ENCODE measurements around the gene PAQR3. TPM values are rescaled to one million over a fixed set of nuclear protein-coding genes. Genes with fewer than 3 reads are reported as not detected.

The PAQR3 gene
- total and polyA plus RNA-seq, 2 of the 8 experiments (the other 6 are each of a cell fraction or from before 2014, with no cell fraction given) = 28.9 to 35.2 TPM

- Histone ChIP-seq H3K79me1 (ENCODE audit: low read depth, low read length) (no peaks in the 10 kb centered on the region), H2BK20ac (ENCODE audit: low read length) (no peak overlapping the region), H3K4me1 (replicated peaks in 1 of 4; ENCODE audit: control insufficient read depth in 3 of 4, insufficient read depth in 4 of 4, low read length in 3 of 4) (no peaks in the 10 kb centered on the region), H2BK12ac (ENCODE audit: low read depth, low read length) (no peak overlapping the region), H3K9me3 (ENCODE audit: insufficient read depth in 2 of 2, low read depth in 1 of 2, low read length in 1 of 2) (no peaks in the 10 kb centered on the region), H3K4me3 (ENCODE audit: extremely low read depth in 1 of 4, insufficient read depth in 2 of 4, low read depth in 3 of 4, low read length in 4 of 4) (no peak overlapping the region), H3K4me2 (ENCODE audit: insufficient read depth in 1 of 2, low read depth in 2 of 2, low read length in 2 of 2) (no peak overlapping the region), H3K14ac (ENCODE audit: insufficient read length) (no peak overlapping the region), H2BK15ac (ENCODE audit: low read length) (no peak overlapping the region), H3K9ac (replicated peaks in 1 of 4; ENCODE audit: extremely low read depth in 1 of 4, low read depth in 3 of 4, low read length in 3 of 4) (no peak overlapping the region), H2BK5ac (ENCODE audit: low read depth, low read length) (no peak overlapping the region), H3K36me3 (ENCODE audit: control insufficient read depth in 2 of 4, insufficient read depth in 4 of 4, low read length in 3 of 4) (peaks cover 5 to 30% (median 8%) of the 10 kb centered on the region in 4 experiments; a peak in 7 of 8 replicates), H4K91ac (replicated peaks; ENCODE audit: insufficient read length, low read length) (no peak overlapping the region), H4K20me1 (replicated peaks in 1 of 2; ENCODE audit: control insufficient read depth in 1 of 2, insufficient read depth in 2 of 2, low read length in 2 of 2) (no peaks in the 10 kb centered on the region), H3K23ac (ENCODE audit: insufficient read length) (no peak overlapping the region), H3K23me2 (ENCODE audit: low read depth, low read length) (no peaks in the 10 kb centered on the region), H2AFZ (ENCODE audit: low read length) (no peak overlapping the region), H4K8ac (ENCODE audit: extremely low read depth, insufficient read depth, low read length) (no peak overlapping the region), H3K18ac (ENCODE audit: extremely low read depth, low read length) (no peak overlapping the region), H3K27me3 (replicated peaks in 1 of 4; ENCODE audit: control insufficient read depth in 3 of 4, extremely low read depth in 1 of 4, insufficient read depth in 3 of 4, low read length in 3 of 4) (no peaks in the 10 kb centered on the region), H3K27ac (ENCODE audit: low read depth, low read length) (no peak overlapping the region), H4K5ac (ENCODE audit: insufficient read length, low read depth, low read length) (no peak overlapping the region), H2BK120ac (replicated peaks; ENCODE audit: low read depth, low read length) (no peak overlapping the region), H3K4ac (replicated peaks; ENCODE audit: insufficient read length, low read depth, low read length) (no peak overlapping the region), H3K56ac (replicated peaks; ENCODE audit: insufficient read length, low read depth, low read length) (no peak overlapping the region), H3K79me2 (ENCODE audit: control insufficient read depth in 1 of 2, insufficient read depth in 2 of 2, low read length in 2 of 2) (no peaks in the 10 kb centered on the region), H2AK5ac (ENCODE audit: low read depth, low read length) (no peak overlapping the region)
- TF ChIP-seq SP4 (IDR thresholded peaks at IDR 0.05; ENCODE audit: low read length) (no peak), KDM1A (IDR thresholded peaks at IDR 0.05; ENCODE audit: borderline replicate concordance, low read length) (no peak), RNF2 (IDR thresholded peaks at IDR 0.05; ENCODE audit: borderline replicate concordance, low read depth, low read length, missing control alignments, poor library complexity, severe bottlenecking) (no peak), JUND (IDR thresholded peaks at IDR 0.05; ENCODE audit: low read length) (no peak), CBX8 (IDR thresholded peaks at IDR 0.05; ENCODE audit: borderline replicate concordance, low read depth, low read length) (no peak), SIN3A (conservative IDR thresholded peaks at IDR 0.05 in 1 of 2, IDR thresholded peaks at IDR 0.05 in 1 of 2; ENCODE audit: low read depth in 1 of 2, low read length in 2 of 2) (no peak), TAF1 (IDR thresholded peaks at IDR 0.05; ENCODE audit: low read depth, low read length) (no peak), PHF8 (conservative IDR thresholded peaks at IDR 0.05; ENCODE audit: low read depth, low read length) (no peak)
- CTCF ChIA-PET (ENCODE audit: partially characterized antibody) = no interaction called here
- FAIRE-seq = no peak
- 95% methylated on average over 1 of the region's 1 CpG; no CpG with 5 or more reads in 1 of the 2 experiments for WGBS, 2 experiments (ENCODE audit: extremely low coverage in 1 of 2, insufficient coverage in 1 of 2, insufficient read length in 1 of 2, insufficient replicate concordance in 2 of 2, low coverage in 1 of 2, low lambda C conversion rate in 2 of 2, missing lambda C conversion rate in 1 of 2)
- DNase-seq (ENCODE audit: low read depth in 1 of 2, low spot score in 2 of 2) = no peak
- POLR2A ChIA-PET (ENCODE audit: partially characterized antibody) = interaction anchor here (1.4 kb wide), 1 partner anchor 11 kb away, joined by 3 read pairs; no protein-coding TSS in a partner anchor
Measured at GRCh38 chr4:78926826-78927225, 12.4 kb downstream of the PAQR3 start.

Data from H1 (cell line).